SHP77 (cell line): ENCODE measurements around the gene PRR20G.
A peak's percentile ranks its signal among the peaks of the same experiment; 100 is the strongest.

Experiments used
- DNase-seq, 2 experiments: peaks; one replicate each; lab custom pipeline; 2025; lab: John Stamatoyannopoulos, UW

The PRR20G gene

DNA sequence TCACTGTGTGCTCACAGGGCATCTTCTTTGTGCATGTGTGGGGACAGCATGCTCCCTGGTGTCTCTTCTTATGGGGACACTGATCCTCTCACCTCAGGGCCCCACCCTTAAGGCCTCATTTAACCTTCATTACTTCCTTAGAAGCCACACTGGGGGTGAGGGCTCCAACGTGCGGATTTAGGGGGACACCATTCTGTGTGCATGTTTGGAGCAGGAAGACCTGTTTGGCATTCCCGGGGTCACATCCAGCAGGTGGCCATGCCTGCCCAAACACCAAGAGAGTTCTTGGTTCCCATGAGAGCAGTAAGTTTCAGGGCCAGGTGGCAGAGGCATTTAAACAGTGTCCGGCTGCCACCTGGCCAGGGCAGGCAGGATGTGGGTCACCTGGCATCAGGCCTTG, 24.8 kb downstream of the PRR20G start:
- no peak for DNase-seq

DNA sequence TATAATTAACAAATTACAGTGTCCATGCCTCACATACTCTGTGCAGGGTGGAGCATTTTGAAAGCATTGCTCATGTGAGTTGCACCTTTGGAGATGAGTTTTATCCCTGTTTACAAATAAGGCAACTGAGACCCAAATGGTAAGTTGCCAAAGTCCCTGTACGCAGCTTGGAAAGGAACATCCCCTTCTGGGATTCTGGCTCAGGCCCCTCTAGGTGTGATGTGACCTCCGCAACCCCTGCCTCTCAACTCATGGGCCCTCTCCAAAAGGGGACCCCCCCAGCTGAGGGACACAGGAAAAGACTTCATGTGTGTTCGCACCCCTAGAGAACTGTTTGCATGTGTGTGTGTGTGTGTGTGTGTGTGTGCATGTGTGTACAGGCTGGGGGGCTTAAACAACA, 25.3 kb downstream of the PRR20G start:
- no peak for DNase-seq

DNA sequence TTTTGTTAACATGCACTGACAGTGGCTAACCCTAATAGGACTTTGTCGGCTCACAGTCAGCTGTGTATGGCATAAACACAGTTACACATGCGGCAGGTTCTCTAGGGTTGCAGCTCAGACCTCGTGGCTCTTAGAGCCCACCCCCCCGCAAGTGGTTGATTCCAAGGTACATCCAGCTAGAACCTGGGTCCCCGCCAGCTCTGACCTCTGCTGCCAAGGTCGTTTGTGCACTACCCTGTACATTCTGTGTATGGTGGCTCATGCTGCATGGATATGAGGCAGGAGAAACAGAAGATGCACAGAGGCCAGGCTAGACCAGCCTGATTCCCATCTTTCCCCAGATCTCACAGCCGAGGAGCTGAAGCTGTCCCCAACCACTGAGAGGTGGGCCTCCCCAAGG, 25.9 kb downstream of the PRR20G start:
- DNase-seq = no peak

DNA sequence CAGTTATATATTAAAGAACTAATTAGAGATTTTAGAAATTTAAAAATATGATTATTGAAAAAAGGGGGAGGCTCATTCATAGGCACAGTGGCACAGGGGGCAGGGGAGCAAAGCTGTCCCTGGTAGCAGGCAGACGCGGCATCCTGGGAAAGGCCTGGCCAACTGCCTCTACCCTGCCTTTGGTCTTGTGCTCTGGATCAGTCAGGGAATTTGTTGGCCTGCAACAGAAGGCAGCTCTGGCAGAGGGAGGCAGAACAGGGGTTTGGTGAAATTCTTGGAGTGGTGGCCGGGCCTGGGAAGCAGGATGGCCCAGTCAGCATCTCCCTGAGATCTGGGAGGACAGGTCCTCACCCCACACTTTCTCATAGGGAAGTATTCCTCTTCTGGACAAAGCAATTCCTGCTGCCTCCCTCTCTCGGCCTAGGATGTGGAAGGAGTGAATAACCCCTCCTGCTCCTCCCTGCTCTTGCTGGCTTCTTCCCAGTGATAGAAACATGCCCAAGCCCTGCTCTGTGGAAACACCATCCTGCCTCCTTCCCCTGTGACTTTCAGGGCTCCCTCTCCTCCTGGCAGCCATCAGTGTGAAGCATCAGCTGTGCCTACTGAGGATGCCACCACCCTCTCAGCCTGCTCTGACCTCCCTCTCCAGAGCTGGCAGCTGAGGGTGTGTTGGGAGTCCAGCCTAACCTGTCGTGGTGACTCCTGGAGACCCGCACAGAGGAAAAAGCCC, 26.9 kb downstream of the PRR20G start:
- no peak for DNase-seq

DNA sequence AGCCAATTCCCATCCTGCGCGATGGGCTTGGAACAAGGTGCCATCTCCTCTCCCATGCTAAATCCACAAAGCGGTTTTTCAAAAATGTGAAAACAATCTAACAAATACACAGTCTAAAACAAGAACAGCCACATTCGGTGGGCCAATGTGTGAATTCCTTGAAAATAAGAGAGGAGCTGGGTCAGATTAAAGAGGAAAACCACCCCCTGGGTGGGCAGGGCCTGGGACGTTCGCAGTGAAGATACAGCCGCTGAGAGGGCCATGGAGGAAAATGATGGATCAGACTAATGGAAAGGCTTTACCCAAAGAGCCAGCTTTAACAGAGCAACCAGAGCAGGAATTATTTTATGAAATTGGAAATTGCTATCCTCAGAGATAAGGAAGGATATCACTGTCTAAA, 27.4 kb downstream of the PRR20G start:
- no peak for DNase-seq

DNA sequence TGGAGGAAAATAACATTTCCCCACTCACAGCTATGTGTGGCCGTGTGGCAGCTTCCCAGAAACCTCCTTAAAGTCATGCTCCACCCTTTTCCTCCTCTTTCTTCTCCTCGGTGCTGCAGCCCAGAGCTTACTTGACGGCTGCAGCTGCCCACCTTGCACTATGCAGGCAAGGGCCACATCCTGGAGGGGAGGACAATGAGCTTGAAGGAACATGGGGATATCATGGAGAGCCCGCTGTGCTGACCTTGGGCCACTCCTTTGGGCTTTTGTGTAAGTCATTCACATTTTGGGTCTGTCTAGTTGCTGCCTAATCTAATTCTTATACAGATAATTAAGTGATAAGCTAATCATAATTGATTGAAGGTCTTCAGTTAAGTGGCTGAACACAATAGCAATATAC, 28.0 kb downstream of the PRR20G start:
- DNase-seq = no peak

DNA sequence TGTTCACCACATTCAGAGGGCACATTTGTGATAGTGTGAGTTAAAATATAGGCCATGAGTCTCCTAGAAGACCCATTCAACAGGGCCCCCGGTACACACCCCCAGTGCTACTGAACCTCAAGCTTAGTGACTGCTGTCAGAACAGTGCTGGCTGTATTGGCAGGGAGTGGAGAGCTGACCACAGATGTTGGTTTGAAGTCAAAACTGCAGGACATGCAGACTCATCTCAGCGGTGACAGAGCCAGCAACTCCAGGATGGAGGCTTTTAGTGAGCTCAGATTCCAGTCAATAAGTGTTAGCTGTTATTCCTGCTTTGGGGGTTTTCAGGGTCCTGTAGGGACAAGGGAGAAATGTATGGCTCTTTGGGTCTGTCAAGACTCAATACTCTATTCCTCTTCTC, 29.1 kb downstream of the PRR20G start:
- no peak for DNase-seq

DNA sequence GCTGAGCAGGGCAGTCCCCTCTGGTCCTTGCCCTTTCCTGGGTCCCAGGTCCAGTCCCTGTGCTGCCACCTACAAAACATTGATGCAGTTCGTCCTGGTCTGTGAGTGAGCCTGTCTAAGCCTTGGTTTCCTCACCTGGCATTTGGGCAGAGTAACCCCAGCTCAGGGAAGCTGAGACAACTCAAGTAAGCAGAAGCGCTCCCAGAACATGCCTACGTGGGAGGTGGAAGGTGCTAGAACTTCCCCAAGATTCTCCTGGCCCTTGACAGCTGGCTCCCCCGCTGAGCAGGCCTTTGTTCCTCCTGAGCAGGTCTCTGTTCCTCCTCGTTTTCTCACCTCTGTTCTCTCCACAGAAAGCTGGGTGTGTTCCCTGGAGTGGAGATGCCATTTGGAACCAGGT, 30.5 kb downstream of the PRR20G start:
- DNase-seq = no peak

DNA sequence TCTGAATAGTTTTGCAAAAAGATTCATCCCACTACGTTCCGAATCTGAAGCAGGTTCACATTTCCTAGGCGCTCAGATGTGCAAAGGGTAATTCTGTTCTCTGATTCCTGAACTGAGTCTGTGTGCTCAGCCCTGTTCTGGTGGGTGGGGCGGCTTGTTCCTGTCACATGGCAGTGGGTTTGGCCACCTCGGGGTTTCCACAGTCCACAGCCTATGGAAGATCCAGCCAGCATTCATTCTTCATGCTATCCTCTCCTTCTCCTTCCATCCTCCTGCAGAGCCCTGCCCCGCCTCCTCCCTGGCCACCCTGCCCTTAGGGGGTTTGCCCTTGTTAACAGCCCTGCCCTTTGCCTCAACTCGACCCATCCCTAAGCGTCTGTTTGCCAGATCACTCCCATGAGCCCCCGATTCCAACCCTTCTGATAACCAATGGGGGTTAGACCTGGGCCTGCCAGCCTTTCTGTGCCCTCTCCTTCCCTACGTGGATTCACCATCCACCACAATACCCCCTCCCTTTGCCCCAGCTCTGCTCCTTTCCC, 31.0 kb downstream of the PRR20G start:
- no peak for DNase-seq

DNA sequence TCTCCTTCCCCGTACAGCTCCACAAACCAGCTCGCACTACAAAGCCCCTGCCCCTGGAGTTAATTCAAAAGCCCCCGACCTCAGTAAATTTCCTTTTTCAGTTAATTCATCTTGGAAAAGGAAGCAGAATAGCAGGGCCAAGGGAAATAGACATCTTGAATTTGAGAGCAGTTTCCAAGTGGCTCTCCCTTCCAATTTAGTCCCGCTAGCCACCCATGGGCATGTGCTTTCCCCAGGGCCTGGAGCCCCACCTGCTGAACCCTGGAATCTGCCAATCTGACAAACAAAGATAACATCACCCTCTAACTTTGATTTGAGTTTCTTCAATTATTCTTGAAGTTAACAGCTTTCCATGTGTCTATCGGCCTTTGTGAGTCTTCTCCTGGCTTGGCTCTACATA, 31.7 kb downstream of the PRR20G start:
- no peak for DNase-seq

DNA sequence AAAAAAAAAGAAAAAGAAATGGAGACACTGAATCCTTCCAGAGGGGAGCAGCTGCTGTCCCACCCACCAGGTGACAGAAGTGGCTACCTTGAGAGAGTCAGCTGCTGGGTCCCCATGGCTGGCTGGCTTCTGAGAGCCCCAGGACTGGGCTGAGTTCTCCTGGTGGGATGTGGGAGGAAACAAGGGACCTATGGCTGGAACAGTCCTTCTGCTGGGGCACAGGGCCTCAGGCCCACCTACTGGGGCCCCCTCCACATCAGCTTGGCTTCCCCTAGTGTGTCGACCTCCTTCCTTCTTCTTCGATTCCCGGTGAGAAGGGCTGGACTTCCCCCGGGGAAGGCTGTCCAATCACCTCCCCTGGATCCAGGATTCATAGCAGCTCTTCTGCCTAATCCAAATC, 32.3 kb downstream of the PRR20G start:
- no peak for DNase-seq

DNA sequence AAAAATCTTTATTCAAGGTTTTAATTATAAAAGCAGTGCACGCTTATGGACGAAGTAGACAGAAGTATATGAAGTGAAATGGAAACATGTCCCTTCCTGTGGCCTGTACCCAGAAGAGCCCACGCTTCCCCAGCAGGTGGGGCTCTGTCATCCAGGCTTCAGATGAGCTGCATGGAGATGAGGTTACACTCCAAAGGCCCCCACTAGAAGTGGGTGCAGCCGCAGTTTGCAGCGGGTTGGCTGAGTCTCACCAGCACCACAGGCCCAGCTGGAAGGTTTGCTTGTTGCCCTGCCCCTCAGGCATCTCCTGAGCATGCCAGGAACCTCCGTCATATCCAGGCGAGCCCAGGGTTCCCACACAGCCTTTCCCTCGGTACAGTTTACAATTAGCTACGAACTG, 33.1 kb downstream of the PRR20G start:
- peak in 1 of 2 experiments; percentile 13 for DNase-seq

DNA sequence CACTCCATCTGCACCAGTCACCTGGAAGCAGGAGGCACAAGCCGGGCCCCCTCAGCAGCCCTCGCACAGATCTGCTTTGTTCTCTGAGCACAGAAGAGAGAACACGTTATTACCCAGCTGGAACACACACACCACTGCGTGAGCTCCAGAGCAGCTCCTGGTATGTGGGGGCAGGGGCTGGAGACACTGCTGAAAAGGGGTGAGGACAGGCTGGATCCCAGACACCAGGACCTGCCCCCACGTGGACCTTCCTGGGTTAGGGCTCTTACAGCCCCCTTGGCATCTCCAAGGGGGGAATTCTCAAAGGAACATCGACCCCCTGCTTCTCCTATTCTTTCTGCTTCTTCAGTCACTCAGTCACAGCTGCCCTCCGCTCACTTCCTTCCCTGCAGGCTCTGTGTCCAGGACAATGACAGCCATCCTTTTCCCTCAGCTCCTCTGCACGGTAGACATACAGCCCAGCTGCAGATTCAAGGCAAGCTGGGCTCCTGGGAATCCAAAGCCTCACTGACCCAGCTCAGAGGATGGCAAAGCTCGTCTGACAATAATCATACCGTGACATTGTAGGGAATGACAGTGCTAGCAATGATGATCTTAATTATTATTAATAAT, 33.7 kb downstream of the PRR20G start:
- no peak for DNase-seq

DNA sequence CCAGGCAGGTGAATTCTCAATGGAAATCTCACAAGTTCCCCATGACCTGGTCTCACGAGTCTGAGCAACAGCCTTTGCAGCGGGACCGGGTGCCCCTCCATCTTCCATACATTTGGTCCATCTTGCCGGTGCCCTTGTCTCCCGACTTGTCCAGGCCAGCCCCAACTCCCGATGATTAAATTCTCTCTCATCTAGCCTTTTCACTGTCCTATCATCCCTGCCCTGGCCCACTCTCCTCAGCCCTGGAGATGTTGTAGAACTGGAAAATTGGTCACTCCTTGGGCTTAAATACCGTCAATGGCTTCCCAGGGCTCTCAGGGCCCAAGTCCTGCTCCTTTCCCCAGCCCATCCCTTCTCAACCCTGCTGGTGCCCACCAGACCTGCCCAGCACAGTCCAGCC, 34.4 kb downstream of the PRR20G start:
- DNase-seq = no peak

DNA sequence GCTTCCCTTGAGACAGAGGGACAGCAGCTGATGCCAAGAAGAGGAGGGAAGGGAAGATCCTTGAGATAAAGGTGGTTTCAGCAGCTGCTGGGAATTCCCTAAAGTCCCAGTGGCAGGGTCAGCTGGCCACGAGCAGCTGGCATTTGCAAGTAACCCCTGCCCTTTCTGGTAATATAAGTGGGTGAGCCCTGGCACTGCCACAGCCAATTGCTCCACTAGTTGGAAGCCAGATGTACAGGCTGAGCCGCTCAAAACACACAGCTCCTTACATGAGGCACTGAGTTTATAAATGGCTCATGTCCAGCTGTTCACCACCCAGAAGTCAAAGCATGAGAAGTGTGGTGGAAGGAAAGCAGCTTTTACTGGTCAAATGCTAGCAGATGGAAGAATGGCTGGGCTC, 35.4 kb downstream of the PRR20G start:
- DNase-seq = no peak

DNA sequence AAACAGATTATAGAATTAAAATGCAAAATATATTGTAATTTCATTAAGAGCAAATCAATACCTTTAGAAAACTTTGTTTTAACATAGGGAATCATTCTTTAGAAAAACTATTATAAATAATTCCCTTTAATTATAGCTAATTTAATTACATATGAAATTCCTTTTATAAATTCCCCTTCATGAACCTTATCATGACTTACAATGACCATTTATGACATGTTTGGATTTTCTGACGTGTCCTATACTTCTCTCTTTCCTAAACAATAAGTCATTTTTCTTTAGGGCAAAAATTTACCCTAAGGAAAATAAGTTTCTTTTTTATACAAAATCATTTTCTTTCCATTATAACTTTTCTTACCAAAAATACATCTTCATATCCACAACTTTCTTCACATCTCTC, 37.8 kb downstream of the PRR20G start:
- no peak for DNase-seq

DNA sequence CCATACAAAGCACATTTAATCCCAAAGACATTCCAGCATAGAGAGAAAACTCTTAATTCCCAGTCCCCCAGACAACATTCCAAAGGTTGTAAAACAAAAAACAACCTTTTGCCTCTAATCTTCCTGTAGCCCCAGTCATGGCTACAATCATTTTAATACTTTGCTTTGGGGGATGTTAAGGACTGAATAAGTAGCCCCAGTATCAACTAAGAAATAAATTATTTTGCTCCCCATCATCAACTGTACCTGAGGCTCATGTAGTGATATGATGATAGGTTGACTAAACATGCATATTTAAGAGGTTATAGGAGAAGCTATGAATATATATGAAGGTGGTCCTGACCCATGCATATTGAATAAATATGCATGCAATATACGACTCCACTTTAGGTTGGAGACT, 40.6 kb downstream of the PRR20G start:
- DNase-seq = no peak

DNA sequence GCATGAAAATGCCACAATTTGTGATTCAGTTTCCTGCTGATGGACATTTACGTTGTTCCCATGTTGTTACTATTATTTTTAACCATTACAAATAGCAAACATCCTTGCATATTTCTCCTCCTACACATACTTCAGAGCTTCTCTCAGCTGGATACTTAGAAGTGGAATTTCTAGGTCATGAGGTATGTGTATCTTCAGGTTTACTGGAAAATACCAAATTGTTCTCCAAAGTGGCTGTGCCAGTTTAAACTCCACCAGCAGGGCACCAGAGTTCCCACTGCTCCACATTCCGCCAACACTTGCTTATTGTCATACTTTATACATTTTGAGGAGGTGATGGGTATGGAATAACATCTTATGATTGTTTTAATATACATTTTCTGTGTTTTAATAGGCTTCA, 49.2 kb downstream of the PRR20G start:
- DNase-seq = no peak

DNA sequence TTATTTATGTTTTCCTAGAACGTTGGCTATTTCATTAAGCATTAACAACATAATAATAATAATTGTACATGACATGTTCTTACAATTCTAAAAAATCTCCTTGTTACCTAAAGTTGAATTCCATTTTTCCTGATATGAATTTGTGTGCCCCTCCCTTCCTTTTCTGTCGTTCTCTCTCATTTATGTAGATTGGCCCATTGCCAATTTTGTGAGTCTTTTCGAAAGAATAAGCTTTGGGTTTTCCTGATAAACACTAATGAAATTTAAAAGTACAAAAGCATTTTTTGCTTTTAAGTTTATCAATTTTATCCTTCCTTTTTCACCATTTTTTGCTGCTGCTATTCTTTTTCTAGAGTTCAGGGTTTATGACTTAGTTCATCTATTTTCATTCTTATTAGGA, 50.0 kb downstream of the PRR20G start:
- no peak for DNase-seq

DNA sequence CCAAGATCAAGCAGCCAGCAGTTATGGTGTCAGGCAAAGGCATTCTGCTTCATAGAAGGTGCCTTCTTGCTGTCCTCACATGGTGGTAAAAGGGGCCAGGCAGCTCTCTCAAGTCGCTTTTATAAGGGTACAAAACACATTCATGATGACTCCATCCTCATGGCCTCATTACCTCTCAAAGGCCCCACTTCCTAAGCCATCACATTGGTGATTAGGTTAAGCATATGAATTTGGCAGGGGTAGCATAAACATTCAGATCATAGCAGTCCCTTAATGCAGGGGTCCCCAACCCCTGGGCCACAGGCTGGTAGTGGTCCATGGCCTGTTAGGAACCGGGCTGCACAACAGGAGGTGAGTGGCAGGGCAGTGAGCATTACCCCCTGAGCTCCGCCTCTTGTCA, 52.1 kb downstream of the PRR20G start:
- no peak for DNase-seq

DNA sequence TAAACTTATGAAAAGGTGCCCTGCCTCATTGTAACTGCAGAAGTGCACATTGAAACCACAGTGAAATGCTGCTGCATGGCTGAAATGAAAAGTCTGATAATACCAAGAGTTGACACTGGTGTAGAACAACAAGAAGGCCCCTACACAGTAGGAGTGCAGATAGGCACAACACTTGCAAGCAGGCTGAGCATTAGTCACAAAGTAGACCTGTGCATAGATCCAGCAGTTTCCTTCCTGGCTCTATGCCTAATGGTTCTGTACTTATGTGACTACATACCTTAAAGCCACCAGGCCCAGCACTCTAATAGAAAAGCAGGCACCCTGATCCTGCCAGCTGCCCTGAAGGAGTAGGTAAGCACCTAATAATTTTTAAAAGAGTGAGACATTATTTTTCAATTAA, 53.1 kb downstream of the PRR20G start:
- DNase-seq = no peak
